Measurements from ENCODE around the gene DNM1. TPM values are rescaled to one million over a fixed set of nuclear protein-coding genes. Genes with fewer than 3 reads are reported as not detected.
A peak's percentile ranks its signal among the peaks of the same experiment; 100 is the strongest.

DNM1 gene

Small RNA genes lying within 50 kb of the gene (small RNA-seq; reads per million reads assigned to genes)
- gene MIR199B (ENCODE audit: insufficient read depth) (178 reads per million, percentile 97 among the genes with 10 or more reads in this experiment), gene MIR3154 (ENCODE audit: insufficient read depth) (not detected)

Data from mesendoderm (in vitro differentiated cells).